OCI-LY7 (cell line): ENCODE measurements around the gene CYP19A1.

Source experiments
- EZH2phosphoT487 ChIP-seq: fragments of 200-600 bp; sonication (generic); IDR thresholded peaks from 2 replicates; pipeline ENCODE4 v1.6.1; 2018; ENCODE audit warnings: low read depth, borderline replicate concordance, mild to moderate bottlenecking, mixed run types, antibody characterized with exemption, low read length, moderate library complexity, mixed read lengths
- TF ChIP-seq, protein P1 (sequence below): fragments of 200-600 bp; sonication (generic); conservative IDR thresholded peaks from 2 replicates; pipeline ENCODE4 v1.5.1; 2014; ENCODE audit warnings: mild to moderate bottlenecking, antibody characterized with exemption, low read length, moderate library complexity, mixed read lengths

GRCh38 chr15:51245628-51246027 is 92.8 kb downstream of the CYP19A1 start:
- TF ChIP-seq, protein P1, sequence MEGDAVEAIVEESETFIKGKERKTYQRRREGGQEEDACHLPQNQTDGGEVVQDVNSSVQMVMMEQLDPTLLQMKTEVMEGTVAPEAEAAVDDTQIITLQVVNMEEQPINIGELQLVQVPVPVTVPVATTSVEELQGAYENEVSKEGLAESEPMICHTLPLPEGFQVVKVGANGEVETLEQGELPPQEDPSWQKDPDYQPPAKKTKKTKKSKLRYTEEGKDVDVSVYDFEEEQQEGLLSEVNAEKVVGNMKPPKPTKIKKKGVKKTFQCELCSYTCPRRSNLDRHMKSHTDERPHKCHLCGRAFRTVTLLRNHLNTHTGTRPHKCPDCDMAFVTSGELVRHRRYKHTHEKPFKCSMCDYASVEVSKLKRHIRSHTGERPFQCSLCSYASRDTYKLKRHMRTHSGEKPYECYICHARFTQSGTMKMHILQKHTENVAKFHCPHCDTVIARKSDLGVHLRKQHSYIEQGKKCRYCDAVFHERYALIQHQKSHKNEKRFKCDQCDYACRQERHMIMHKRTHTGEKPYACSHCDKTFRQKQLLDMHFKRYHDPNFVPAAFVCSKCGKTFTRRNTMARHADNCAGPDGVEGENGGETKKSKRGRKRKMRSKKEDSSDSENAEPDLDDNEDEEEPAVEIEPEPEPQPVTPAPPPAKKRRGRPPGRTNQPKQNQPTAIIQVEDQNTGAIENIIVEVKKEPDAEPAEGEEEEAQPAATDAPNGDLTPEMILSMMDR = no peak
- TF ChIP-seq EZH2phosphoT487 = no peak
